SH-SY5Y (cell line): ENCODE measurements around the gene HEYL.

Experiments
- GATA2 ChIP-seq: IDR thresholded peaks from 2 replicates; pipeline ENCODE4 v1.6.1; 2011; ENCODE audit warnings: mild to moderate bottlenecking, low read depth, low read length
- GATA3 ChIP-seq: IDR thresholded peaks from 2 replicates; pipeline ENCODE4 v1.6.1; 2011; ENCODE audit warnings: low read depth, mild to moderate bottlenecking, low read length, moderate library complexity

The HEYL gene

DNA sequence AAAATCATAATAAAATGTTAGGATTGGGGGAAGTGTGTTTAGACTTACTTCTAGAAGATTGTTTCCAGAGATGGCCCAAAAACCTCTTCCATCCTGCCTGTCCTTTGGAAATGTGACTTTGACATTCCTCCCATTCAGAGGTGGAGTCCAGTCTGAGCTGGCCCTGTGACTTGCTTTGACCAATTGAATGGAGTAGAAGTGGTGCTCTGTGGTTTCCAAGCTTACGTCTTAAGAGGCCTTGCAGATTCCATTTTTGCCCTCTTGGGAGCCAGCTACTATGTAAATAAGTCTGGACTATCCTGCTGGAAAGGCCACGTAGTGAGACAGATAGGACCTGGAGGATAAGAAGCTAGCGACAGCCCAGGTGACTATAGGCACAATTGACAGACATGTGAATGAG, 33.8 kb upstream of the HEYL start:
- TF ChIP-seq GATA3: no peak
- no peak for TF ChIP-seq GATA2

DNA sequence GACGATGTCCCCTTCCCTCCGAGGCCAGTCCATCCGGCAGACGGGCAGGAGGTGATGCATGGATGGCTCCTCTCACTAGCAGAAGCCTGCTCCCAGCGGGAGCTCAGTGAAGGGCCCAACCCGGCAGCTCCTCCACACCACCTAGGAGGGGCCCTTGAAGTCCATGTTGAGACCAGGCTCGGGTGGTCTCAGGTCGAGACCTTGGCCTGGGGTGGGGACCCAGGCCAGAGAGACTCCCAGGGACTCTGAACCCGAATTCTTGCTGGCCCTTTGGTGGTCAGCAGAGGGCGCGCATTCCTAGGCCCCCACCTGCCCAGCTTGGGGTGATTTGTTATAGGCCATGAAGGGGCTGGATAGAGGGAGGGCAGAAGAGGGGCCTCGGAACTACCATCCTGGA, 33.1 kb upstream of the HEYL start:
- no peak for TF ChIP-seq GATA3
- no peak for TF ChIP-seq GATA2

DNA sequence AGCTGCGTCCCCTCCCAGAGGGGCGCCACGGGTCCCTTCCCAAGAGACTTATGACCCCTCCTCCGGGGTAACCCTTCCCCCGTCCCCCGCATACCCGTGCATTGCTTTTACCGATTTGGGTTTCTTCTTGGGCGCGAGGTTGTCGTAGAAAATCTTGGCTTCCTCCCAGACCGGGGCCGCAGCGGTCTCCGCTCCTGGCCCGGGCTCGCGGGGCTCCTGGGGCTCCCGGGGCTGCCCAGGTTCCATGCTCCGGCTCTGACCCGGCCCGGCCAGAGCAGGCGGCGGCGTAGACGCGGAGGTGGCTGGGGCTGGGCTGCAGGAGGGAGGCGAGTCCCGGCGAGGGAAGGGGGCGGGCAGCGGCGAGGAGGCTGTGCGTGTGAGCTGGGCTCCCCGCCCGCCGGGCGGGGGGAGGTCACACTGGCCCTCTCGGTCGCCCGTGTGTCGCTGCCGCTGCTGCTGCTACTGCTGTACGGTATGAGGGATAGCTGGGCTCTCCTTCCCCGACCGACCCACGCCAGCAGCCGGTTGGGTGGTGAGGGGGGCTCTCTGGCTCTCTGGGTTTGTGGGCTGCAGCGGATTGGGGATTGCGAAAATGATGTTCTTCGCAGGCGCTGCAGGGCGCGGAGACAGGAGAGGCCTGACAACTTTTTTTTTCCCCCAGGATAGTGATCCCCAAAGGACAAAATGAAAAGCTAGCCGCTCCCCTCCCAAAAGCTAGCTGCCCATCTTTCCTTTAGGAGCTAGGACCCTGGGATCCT, 32.5 kb upstream of the HEYL start, which contains the start of gene NT5C1A:
Gene NT5C1A, minus strand, starts transcription at position 315 of the 758 bp plus-strand sequence. Its CDS starts 69 bp downstream, at position 246.
- TF ChIP-seq GATA3 (no peak), GATA2 (no peak)

DNA sequence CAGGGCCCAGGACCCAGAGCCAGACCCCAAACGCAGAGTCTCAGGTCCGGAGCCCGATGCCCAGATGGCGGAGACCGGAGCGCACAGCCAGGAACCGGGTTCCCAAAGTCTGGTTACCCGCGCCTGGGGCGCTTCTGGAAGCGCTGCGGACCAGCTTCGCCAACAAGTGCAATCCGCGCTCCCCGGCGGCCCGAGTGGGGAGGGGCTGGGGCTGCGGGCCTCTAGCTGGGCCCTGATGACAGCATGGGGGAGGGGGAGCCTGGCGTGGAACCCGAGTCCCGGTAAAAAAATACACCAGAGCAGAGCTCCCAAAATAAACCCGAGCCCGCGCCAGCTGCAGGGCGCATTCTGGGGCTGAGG, 32.0 kb upstream of the HEYL start:
- TF ChIP-seq GATA2: no peak
- no peak for TF ChIP-seq GATA3

DNA sequence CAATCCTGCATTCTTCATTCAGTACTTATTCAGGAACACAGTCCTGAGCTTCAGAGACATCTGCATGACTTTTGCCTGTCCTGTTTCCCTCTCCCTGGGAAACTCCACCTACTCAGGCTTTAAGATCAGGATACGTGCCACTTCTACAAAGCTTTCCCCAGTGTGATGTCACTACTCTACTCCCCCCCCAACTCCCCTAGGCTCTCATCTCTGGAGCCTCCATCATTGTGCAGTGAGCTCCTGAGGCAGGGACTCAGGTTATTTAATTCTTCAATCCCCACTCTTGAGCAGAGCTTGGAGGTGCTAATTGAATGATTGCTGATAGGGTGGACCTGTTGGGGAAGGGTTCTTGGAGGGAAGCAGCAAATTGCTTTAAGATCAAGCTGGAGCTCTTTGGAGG, 31.2 kb upstream of the HEYL start:
- TF ChIP-seq GATA2: no peak

DNA sequence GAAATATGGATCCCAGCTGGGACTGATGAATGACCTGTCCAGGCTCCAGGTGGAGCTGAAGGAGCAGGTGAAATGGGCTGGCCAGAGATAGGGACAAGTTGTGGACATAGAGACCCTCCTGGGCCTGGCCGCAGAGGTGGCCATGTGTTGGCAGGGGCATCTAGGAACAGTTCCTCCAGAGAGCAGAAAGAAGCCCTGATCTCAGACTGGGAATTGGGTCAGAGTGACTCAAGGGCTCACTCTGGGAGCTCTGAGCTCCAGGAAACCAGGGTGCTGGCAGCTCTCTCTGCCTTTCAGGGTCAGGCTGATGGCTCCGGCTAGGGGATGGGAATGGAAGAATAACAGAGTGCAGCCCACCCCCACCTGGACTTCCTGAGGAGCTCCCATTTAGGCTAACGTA, 29.5 kb upstream of the HEYL start:
- TF ChIP-seq GATA3 (no peak), GATA2 (no peak)

DNA sequence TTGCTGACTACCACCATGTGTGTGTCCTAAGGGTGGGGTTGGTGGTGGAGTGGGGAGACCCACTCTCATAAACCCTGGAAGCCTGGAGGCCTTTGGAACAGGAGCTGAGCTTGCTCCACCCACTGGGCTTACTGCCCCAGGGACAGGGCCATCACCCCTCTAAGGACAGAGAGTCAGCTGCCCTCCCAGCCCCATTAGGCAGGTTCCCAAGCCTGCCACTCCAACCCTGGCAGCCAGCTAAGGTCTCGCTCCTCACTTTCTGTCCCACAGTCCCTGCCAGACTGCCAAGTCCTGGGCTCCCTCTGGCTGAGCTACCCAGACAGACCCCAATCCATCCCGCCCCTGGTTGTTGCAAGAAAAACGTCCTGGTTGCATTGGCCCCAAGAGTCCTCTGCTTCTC, 28.7 kb upstream of the HEYL start:
- TF ChIP-seq GATA2 (no peak), GATA3 (no peak)

DNA sequence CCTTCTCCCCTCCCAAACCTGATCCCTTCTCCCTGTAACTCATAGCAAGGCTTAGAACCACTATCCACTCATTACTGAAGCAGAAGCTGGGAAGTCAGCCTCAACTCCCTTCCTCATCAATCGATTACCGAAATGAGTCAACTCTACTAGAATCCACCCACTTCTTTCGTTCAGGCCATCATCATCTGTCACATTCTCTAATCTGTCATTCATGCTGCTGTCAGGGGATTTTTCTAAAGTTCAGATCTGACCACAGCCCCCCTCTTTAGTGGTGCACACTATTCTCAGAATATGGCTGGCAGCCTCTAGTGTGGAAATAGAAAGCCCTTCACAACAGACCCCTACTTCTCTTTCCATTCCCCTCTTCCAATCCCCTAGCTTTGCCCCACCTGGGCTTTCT, 27.3 kb upstream of the HEYL start:
- TF ChIP-seq GATA3: no peak
- TF ChIP-seq GATA2: no peak

DNA sequence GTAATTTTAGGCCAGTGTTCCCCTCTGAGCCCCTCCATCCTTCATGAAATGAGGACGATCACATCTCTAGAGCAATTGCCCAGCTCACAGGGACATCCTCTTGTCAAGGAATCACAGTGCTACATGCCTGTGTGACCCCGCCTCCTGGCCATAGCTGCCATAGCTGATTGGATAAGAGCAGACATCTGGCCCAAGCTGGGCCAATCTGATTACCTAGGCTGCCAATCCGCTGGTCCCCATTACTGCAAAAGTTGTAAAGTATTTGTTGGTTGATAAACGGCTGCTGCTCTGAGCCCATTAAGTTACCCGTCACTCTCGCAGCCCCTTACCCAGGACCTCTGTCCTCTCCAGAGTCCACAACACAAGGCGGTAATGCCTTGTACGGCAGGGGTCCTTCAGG, 24.1 kb upstream of the HEYL start:
- no peak for TF ChIP-seq GATA3
- no peak for TF ChIP-seq GATA2

DNA sequence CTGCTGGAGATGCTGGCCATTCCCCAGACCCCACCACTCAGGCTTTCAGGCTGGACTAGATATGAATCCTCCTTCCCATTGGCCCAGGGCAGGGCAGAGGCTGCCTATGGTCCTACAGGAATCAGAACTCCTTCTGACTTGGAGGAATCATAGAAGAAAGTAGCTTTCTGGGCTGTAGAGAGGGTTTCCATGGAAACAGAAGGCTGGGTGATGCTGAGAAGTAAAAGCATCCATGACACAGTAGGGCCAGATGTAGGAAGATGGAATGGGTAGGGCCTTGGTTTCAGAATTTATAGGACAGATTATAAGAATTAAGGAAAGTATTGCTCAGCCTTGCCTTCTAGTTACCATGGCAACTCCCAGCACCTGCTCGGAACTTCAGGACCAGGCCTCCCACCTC, 23.4 kb upstream of the HEYL start:
- TF ChIP-seq GATA3 (no peak), GATA2 (no peak)

DNA sequence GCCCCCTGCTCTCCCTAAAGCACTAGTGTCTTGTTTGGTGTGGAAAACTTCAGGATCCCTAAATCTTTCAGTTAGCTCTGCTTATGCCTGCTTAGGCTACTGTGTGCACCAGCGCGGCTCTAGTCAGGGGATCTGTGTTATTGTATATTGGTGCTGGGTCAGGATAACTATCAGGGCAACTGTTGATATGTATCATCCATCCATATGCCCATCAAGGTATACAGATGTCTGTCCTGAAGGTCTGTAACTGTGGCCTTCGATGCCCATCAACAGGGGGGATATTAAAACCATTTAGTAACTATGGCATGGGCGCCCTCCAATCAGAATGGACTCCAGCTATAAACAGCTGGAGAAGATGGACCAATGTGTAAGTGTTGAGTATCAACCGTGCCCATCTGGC, 20.1 kb upstream of the HEYL start:
- no peak; the same call in 1 of the 2 replicates for TF ChIP-seq GATA3
- peak; percentile 81 for TF ChIP-seq GATA2

DNA sequence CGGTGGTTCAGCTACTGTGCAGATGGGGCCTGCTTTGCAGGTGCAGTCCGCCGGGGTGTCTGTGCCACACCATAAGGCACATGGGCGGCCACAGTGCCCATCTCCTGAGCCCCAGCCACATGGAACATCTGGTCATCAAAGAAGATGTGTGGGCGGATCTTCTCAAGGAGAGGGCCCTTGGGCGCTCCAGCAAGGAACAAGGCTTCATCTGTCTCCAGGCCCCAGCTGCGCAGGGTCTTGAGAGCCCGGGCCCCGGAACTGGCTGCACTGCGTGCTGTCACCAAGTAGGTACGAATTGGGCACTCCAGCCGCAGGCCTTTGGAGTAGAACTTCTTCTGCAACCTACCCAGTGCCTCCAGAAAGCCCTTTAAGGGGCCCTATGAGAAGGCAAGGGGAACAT, 19.7 kb upstream of the HEYL start:
- TF ChIP-seq GATA2: no peak
- no peak for TF ChIP-seq GATA3

DNA sequence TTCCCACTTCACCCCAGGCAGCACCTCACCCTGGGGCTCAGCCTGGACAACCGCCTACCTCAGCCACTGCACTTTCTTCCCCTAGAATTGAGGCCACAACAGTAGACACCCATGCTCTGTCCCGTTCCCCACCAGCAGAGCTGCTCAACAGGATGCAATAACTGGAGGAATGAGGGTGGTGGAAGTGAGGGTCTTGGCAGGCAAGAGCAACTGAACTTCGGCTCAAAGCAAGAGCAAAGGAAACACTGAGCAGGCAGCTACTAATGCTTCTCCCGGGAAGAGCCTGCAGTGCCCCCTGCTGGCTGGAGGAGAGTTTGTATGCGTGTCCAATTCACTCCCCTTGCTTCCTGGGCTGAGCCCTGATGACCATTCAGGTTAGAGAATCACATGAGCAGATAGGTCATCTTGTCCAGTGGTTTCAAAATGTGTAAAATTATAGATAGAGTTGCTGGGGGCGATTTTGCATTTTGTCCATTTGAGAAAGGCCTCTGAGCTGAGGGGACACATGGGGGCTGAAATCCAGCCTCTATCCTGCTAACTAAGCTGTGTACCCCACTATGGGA, 18.6 kb upstream of the HEYL start:
- TF ChIP-seq GATA3 (no peak), GATA2 (no peak)

DNA sequence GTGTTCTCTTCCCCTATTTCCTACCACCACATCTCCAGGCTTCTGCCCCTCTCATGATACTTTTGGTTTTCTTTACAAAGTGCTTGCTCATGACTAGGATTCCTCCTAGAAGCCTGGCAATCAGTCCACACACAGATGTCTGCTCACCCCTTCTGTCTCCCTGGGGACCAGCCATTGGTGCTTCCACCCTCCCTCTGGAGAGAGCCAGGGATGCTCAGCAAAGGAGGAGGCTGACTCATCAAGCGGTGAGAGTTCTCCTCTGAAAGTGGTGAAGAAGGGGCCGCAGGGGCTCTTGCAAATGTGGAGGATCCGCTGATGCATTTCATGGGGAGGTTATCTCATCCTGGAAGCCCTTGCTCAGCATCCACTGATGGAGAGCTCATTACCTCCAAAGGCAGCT, 18.0 kb upstream of the HEYL start:
- no peak for TF ChIP-seq GATA3
- TF ChIP-seq GATA2: no peak

DNA sequence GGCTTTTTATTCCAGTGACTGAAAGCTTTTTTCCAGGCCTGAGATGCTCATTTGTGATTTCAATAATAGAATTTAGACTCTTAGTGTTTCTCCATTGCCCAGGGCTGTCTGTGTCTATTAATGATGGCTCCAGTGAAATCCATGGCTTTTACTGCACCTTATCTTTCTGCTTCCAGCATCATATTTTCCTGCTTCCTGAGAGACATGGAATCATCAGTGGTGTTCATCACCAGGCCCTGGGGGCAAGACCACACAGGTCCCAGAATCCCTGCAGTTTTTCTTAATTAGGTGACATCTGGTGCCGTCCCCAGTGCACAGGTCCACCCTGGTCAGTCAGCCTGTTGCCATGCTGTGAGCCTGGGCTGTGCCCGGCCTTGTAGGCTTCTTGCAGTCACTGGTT, 16.9 kb upstream of the HEYL start:
- peak; percentile 97 for TF ChIP-seq GATA2
- peak; percentile 93 for TF ChIP-seq GATA3

DNA sequence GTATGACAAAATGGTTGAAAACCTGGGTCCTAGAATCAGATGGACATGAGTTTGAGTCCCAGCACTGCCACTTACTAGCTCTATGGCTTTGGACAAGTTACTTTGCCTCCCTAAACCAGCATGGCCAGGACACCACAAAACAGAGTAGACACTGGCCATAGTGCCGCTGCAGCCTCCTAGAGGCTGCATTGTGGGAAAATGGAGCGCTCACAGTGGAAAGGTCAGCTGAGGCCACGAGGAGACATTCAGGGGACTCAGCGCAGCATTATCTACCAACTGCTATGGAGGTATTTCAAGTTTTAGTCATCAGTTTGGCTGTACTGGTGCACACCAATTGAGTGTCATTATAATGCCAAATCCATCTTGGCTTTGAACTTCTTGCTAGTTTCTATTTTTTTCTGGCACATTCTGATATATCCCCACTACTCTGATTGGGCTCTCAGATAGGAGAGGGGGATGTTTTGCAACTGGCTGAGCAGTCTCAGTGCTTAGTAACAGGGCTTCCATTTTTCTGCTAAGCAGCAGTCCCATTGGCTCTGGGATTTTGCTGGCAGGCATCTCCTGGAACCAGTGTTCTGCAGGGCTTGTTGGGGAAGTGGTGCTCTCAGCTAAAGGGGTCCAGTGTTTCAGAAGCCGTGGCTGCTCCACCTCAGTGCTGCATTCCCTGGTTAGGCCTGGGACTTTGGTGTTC, 16.3 kb upstream of the HEYL start:
- TF ChIP-seq GATA2 (peak; percentile 83), GATA3 (no peak)
